ENCODE measurements around the gene IFT172.

IFT172 gene

GRCh38 chr2:27494944-27495554, 5.5 kb upstream of the IFT172 start, which contains the start of gene FNDC4:
FNDC4 (minus strand) TSS chr2:27495200; CDS start chr2:27494679, 521 bp downstream.
- Histone ChIP-seq H3K9me3 (ENCODE audit: control insufficient read depth, low read length) (no peaks in the 10 kb centered on the region), H3K4me3 (ENCODE audit: low read depth, low read length) (peak within 1 kb of the TSS; percentile 64), H3K27ac (no peak within 1 kb of the TSS), H3K4me1 (peaks cover 3% of the 10 kb centered on the region), H3K79me2 (no peaks in the 10 kb centered on the region), H3K36me3 (ENCODE audit: control insufficient read depth, insufficient read depth, low read length) (no peaks in the 10 kb centered on the region), H2AFZ (peak within 1 kb of the TSS; percentile 97), H3K4me2 (ENCODE audit: low read length) (peak within 1 kb of the TSS; percentile 89), H3K27me3 (ENCODE audit: control insufficient read depth, insufficient read depth, low read length) (no peaks in the 10 kb centered on the region), H3K9ac (peak within 1 kb of the TSS; percentile 37)
- TF ChIP-seq CTCF (IDR thresholded peaks at IDR 0.05) = no peak

GRCh38 chr2:27494284-27494943, 4.9 kb upstream of the IFT172 start:
- H3K36me3 ChIP-seq (ENCODE audit: control insufficient read depth, insufficient read depth, low read length) = no peaks in the 10 kb centered on the region
- no peak overlapping the region for H3K9ac ChIP-seq
- no peak overlapping the region for H3K27ac ChIP-seq
- peak overlapping the region; percentile 77 for H2AFZ ChIP-seq
- no peaks in the 10 kb centered on the region for H3K79me2 ChIP-seq
- TF ChIP-seq CTCF (IDR thresholded peaks at IDR 0.05) = no peak
- H3K9me3 ChIP-seq (ENCODE audit: control insufficient read depth, low read length) = no peaks in the 10 kb centered on the region
- no peaks in the 10 kb centered on the region for H3K27me3 ChIP-seq (ENCODE audit: control insufficient read depth, insufficient read depth, low read length)
- peaks cover 5% of the 10 kb centered on the region for H3K4me1 ChIP-seq
- peak overlapping the region; percentile 89 for H3K4me2 ChIP-seq (ENCODE audit: low read length)
- peak overlapping the region; percentile 64 for H3K4me3 ChIP-seq (ENCODE audit: low read depth, low read length)

- Histone ChIP-seq H3K4me2 (ENCODE audit: low read length) (peak overlapping the region; percentile 89), H3K36me3 (ENCODE audit: control insufficient read depth, insufficient read depth, low read length) (no peaks in the 10 kb centered on the region), H3K4me1 (peaks cover 5% of the 10 kb centered on the region), H3K27ac (no peak overlapping the region), H3K79me2 (no peaks in the 10 kb centered on the region), H3K9ac (no peak overlapping the region), H3K4me3 (ENCODE audit: low read depth, low read length) (peak overlapping the region; percentile 64), H2AFZ (peak overlapping the region; percentile 77), H3K27me3 (ENCODE audit: control insufficient read depth, insufficient read depth, low read length) (no peaks in the 10 kb centered on the region), H3K9me3 (ENCODE audit: control insufficient read depth, low read length) (no peaks in the 10 kb centered on the region)
- no peak for TF ChIP-seq CTCF (IDR thresholded peaks at IDR 0.05)
Measured at GRCh38 chr2:27493948-27494283, 4.4 kb upstream of the IFT172 start.

GRCh38 chr2:27492557-27492956, 3.0 kb upstream of the IFT172 start:
- Histone ChIP-seq H3K9ac (no peak overlapping the region), H3K9me3 (ENCODE audit: control insufficient read depth, low read length) (no peaks in the 10 kb centered on the region), H3K4me3 (ENCODE audit: low read depth, low read length) (no peak overlapping the region), H3K27ac (no peak overlapping the region), H3K79me2 (no peaks in the 10 kb centered on the region), H3K4me1 (peaks cover 5% of the 10 kb centered on the region), H2AFZ (no peak overlapping the region), H3K27me3 (ENCODE audit: control insufficient read depth, insufficient read depth, low read length) (no peaks in the 10 kb centered on the region), H3K4me2 (ENCODE audit: low read length) (no peak overlapping the region), H3K36me3 (ENCODE audit: control insufficient read depth, insufficient read depth, low read length) (no peaks in the 10 kb centered on the region)
- TF ChIP-seq CTCF (IDR thresholded peaks at IDR 0.05) = no peak

GRCh38 chr2:27489118-27489497, 435 bp downstream of the IFT172 start:
- peaks cover 5% of the 10 kb centered on the region for H3K4me1 ChIP-seq
- H3K27ac ChIP-seq = peak overlapping the region; percentile 64
- no peaks in the 10 kb centered on the region for H3K9me3 ChIP-seq (ENCODE audit: control insufficient read depth, low read length)
- no peaks in the 10 kb centered on the region for H3K36me3 ChIP-seq (ENCODE audit: control insufficient read depth, insufficient read depth, low read length)
- no peaks in the 10 kb centered on the region for H3K27me3 ChIP-seq (ENCODE audit: control insufficient read depth, insufficient read depth, low read length)
- no peaks in the 10 kb centered on the region for H3K79me2 ChIP-seq
- H3K4me2 ChIP-seq (ENCODE audit: low read length) = peak overlapping the region; percentile 76
- TF ChIP-seq CTCF (IDR thresholded peaks at IDR 0.05) = no peak
- peak overlapping the region; percentile 75 for H3K4me3 ChIP-seq (ENCODE audit: low read depth, low read length)
- H2AFZ ChIP-seq = peak overlapping the region; percentile 76
- H3K9ac ChIP-seq = no peak overlapping the region

Measured in parathyroid adenoma (tissue), 2 donors.